HuH-7 (cell line): ENCODE results near the gene EPS8L3.
"Not testable (repeated sequence)": the region's sequence is repeated elsewhere in the genome, so short reads cannot be mapped to it uniquely, and the experiment has no call there.

Source experiments
- DNase-seq: peaks from one replicate; pipeline ENCODE4 v3.0.0; 2011; ENCODE audit warnings: low spot score

The EPS8L3 gene

DNA sequence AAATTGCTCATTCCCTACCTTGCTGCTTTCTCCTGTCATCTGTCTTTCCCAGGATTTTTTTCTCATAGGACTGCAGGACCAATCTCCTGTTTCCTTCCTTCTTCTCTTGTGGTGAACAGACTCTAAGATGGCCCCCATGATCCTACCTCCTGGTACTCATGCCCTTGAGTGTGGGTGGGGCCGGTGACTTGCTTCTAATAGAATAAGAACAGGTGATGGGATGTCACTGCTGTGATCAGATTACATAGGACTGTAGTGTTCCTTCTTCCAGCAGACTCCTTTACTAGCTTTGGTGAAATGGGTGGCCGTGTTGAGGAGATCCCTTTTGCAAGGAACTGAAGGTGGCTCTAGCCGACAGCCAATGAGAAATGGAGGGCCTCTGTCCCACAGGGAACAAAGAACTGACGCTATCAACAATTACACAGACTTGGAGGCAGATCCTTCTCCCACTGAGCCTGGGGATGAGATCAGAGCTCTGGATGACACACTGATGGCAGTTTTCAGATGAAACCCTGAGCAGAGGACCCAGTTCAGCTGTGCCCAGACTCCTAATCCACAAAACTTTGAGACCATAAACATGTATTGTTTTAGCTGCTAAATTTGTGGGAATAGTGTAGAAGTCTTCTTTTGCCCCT lies 30.4 kb downstream of the EPS8L3 start:
- DNase-seq: no peak

DNA sequence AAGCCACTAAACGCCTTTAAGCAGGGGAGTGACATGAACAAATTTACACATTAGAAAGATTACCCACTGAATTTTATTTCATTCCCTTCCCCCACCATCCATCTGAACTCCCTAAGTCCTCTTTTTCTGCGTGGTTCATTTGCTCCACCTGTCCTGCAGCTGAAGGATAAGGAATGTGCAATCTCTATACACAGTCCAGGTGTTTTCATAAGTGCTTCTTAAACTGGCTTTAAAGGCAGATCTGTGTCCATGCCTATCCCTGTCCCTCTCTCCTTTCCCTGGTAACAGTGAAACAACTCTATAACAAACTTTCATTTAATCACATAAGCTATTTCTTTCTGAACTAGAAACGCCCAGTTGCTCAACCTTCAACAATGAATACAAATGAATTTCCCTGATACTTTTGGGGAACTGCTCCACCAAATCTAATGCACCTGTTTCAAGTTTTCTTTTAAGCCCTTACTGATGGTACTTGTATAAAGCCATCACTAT lies 31.3 kb downstream of the EPS8L3 start:
- no peak for DNase-seq

- DNase-seq: no peak
Observed at GRCh38 chr1:109730666-109731065, 33.1 kb downstream of the EPS8L3 start.

DNA sequence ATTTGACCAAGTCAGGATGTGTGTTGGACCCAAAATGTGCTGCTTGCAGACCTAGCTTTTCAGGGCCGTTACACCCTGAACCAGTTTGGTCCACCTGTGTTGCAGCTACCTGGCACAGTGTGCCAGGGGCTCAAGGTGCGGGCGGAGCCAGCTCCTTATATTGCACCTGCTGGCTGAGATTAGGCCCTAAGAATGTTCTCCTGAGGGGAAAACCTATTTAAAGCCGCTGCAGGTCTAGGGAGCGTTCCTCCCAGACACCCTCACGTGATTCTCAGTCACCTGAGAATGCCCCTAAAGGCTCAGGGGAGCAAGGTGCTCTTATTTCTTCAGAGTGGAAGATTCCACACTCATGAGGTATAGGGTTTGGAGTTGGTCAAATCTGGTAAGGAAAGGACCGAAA lies 34.9 kb downstream of the EPS8L3 start:
- DNase-seq: no peak

- no peak for DNase-seq
Observed at GRCh38 chr1:109726728-109727373, 36.9 kb downstream of the EPS8L3 start.

- DNase-seq: no peak
Observed at GRCh38 chr1:109726007-109726406, 37.7 kb downstream of the EPS8L3 start.

DNA sequence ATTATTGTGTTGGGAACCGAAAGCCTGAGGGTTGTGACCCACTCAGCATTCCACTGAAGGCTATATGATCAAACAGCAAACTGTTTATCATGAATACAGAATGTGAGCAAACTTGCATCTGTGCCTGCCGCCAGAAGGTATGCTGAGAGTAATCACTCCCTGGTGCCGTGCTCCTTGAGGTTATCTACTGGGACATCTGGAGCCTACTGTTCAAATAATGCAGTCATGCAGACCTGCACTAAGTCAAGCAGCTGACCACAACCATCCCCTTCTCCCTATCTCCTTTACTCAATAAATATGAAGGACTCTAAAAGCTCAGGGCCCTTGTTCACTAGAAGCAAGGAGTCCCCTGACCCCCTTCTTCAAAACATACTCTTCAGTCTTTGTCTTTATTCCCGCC lies 38.2 kb downstream of the EPS8L3 start:
- DNase-seq: no peak

DNA sequence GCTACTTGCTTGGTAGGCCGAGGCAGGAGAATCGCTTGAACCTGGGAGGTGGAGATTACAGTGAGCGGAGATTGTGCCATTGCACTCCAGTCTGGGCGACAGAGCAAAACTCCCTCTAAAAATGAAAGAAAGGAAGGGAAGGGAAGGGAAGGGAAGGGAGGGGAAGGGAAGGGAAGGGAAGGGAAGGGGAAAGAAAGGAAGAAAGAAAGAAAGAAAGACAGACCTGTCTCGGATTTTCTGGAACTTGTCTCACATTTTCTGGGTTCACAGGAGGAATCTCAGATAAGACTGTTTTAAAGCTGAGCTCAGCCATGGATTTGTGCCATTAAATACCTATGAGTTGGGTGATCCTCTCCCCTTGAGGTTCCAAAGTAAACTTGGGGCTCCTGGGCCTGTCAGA lies 38.8 kb downstream of the EPS8L3 start:
- no peak for DNase-seq

GRCh38 chr1:109722908-109723691 lies 40.6 kb downstream of the EPS8L3 start:
- DNase-seq: no peak

DNA sequence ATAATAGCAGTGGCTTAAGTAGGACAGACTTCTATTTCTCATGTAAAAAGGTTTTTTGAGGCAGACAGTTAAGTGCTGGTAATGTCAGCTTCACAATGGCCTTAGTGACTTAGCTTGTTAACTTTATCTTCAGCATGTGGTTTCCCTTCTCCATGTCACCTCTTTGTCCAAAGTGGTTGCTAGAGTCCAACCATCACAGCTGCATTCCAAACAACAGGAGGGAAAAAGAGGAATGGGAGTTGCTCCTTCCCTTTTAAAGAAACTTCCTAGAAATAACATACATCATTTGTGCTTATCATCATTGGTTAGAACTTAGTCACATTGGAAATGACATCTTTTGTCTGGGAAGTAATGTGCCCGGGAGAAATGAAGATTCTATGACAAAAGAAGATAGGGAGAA lies 41.8 kb downstream of the EPS8L3 start:
- no peak for DNase-seq

GRCh38 chr1:109721042-109721441 lies 42.7 kb downstream of the EPS8L3 start:
- no peak for DNase-seq

GRCh38 chr1:109719337-109719837 lies 44.3 kb downstream of the EPS8L3 start:
- DNase-seq: no peak

- DNase-seq: peak; percentile 70
Observed at GRCh38 chr1:109718495-109718894, 45.2 kb downstream of the EPS8L3 start.

DNA sequence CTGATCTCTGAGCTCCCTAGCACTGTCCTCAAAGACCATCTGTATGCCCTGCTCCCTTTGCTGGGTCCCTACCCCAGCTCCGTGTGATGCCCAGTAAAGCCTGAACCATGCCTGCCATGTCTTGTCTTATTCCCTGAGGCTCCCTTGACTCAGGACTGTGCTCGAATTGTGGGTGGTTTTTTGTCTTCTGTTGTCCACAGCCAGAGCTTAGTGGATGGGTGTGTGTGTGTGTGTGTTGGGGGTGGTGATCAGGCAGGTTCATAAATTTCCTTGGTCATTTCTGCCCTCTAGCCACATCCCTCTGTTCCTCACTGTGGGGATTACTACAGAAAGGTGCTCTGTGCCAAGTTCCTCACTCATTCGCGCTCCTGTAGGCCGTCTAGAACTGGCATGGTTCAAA lies 46.0 kb downstream of the EPS8L3 start:
- no peak for DNase-seq

DNA sequence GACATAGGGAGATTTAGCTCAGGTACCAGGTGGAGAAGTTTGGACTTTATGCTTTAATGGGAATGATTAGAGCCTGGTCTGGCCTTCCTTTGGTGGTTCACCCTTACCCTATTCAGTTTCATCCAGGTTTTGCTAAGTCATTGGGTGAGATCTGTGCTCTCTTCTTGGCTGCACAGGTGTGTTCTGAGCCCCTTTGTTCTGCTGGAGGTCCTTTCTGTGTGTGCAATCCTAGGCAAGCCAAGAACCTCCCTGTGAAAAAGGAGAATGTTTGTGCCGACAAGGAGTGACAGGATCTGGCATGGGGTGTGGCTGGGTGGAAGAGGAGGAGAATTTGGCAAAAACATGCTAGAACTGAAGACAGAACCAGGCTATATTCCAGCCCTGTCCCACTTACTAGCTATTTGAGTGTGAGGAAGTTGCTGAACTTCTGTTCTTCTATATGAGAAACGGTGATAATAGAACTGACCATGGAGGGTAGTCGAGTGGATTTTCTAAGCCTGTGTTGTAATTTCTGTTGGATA lies 47.1 kb downstream of the EPS8L3 start:
- no peak for DNase-seq

DNA sequence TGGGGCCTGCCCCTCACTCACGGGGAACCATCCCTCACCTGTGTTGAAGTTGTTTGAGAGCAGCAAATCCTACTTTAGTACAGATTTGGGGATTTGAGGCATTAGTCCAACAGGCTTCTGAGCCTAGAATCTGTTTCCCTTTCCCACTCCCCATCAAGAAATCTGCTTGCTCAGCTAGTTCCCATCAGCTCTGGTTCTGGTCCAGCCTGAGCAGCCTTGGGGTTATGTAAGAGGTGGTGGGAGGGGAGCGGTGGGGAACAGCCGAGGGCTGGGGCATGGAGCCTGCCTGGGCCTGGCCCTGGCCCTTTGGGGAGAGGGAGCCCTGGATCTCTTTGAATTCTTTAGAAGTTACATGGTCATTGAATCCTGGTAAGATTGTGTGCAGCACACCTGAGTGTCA lies 47.6 kb downstream of the EPS8L3 start:
- DNase-seq: no peak

GRCh38 chr1:109714661-109715372 lies 48.9 kb downstream of the EPS8L3 start:
- DNase-seq: no peak

- DNase-seq: no peak
Observed at GRCh38 chr1:109713636-109714035, 50.1 kb downstream of the EPS8L3 start.

- no peak for DNase-seq
Observed at GRCh38 chr1:109712321-109712864, 51.3 kb downstream of the EPS8L3 start.

DNA sequence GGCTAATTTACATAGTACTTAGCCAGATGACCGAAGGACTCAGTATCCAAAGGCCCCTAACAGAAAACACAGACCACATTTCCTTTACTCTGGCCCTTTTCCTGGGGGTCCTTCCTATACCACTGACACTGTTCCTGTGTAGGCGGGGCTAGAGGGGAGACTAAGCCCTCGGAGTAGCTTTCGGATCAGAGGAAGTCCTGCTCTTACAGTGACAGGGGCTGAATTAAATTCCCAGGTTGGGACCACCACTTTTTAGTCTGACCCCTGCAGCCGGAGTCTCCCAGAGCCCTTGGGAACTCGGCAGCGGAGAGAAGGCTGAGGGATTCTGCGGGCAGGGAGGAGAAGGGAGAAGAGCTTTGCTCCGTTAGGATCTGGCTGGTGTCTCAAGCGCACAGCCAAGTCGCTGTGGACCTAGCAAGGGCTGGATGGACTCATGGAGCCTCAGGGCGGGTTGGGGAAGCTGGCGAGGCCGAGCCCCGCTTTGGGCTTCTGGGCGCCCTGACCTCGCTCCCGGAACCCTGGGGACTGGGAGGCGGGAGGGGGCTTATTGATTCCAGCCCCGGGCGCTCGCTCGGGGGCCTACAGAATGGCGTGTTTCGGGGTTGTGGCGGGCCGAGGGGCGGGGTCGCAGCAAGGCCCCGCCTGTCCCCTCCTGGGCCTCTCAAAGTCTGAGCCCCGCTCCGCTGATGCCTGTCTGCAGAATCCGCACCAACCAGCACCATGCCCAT lies 52.0 kb downstream of the EPS8L3 start, which contains the start of gene GSTM5:
TSS of gene GSTM5 (plus strand) at position 659 of the 728 bp plus-strand sequence. CDS start at position 721, 62 bp downstream.
- DNase-seq: not testable (repeated sequence)

GRCh38 chr1:109709822-109710221 lies 53.9 kb downstream of the EPS8L3 start:
- not testable (repeated sequence) for DNase-seq
